ENCODE results near the gene SAXO2. TPM values are rescaled to one million over a fixed set of nuclear protein-coding genes. Genes with fewer than 3 reads are reported as not detected.

SAXO2 gene
- total and polyA plus RNA-seq, 2 of the 8 experiments (the other 6 are each of a cell fraction or from before 2014, with no cell fraction given): 3.1 TPM

GRCh38 chr15:82313446-82313845 lies 50.8 kb downstream of the SAXO2 start:
- no peak overlapping the region for H2BK12ac ChIP-seq (ENCODE audit: low read depth, low read length)
- no peak overlapping the region for H2BK20ac ChIP-seq (ENCODE audit: low read length)
- H3K27ac ChIP-seq (ENCODE audit: low read depth, low read length): no peak overlapping the region
- H2BK15ac ChIP-seq (ENCODE audit: low read length): no peak overlapping the region
- no peaks in the 10 kb centered on the region; the same call in 1 of the 2 replicates for H3K23me2 ChIP-seq (ENCODE audit: low read depth, low read length)
- H3K36me3 ChIP-seq (ENCODE audit: control insufficient read depth in 2 of 4, insufficient read depth in 4 of 4, low read length in 3 of 4): no peaks in the 10 kb centered on the region
- DNase-seq (ENCODE audit: low read depth in 1 of 2, low spot score in 2 of 2): peak in 1 of 2 experiments; percentile 31
- no peaks in the 10 kb centered on the region for H4K20me1 ChIP-seq (replicated peaks in 1 of 2; ENCODE audit: control insufficient read depth in 1 of 2, insufficient read depth in 2 of 2, low read length in 2 of 2)
- no peak overlapping the region for H2BK120ac ChIP-seq (replicated peaks; ENCODE audit: low read depth, low read length)
- ChIA-PET POLR2A (ENCODE audit: partially characterized antibody) (no interaction called here), CTCF (ENCODE audit: partially characterized antibody) (no interaction called here)
- H4K5ac ChIP-seq (ENCODE audit: insufficient read length, low read depth, low read length): no peak overlapping the region
- H3K56ac ChIP-seq (replicated peaks; ENCODE audit: insufficient read length, low read depth, low read length): no peak overlapping the region
- H2BK5ac ChIP-seq (ENCODE audit: low read depth, low read length): no peak overlapping the region
- H3K23ac ChIP-seq (ENCODE audit: insufficient read length): no peak overlapping the region
- no peak overlapping the region for H3K4me3 ChIP-seq (ENCODE audit: extremely low read depth in 1 of 4, insufficient read depth in 2 of 4, low read depth in 3 of 4, low read length in 4 of 4)
- H3K27me3 ChIP-seq (replicated peaks in 1 of 4; ENCODE audit: control insufficient read depth in 3 of 4, extremely low read depth in 1 of 4, insufficient read depth in 3 of 4, low read length in 3 of 4): no peaks in the 10 kb centered on the region; a peak in 1 of 7 replicates
- H3K4ac ChIP-seq (replicated peaks; ENCODE audit: insufficient read length, low read depth, low read length): no peak overlapping the region
- H3K9me3 ChIP-seq (ENCODE audit: insufficient read depth in 2 of 2, low read depth in 1 of 2, low read length in 1 of 2): no peaks in the 10 kb centered on the region
- TF ChIP-seq SUZ12 (IDR thresholded peaks at IDR 0.05; ENCODE audit: low read length): no peak
- TF ChIP-seq HDAC2 (IDR thresholded peaks at IDR 0.05; ENCODE audit: borderline replicate concordance in 1 of 2, low read depth in 2 of 2, low read length in 2 of 2): no peak
- TF ChIP-seq ASH2L (IDR thresholded peaks at IDR 0.05; ENCODE audit: low read length): no peak
- no peak for TF ChIP-seq SP2 (IDR thresholded peaks at IDR 0.05; ENCODE audit: low read length)
- no peak for TF ChIP-seq JUND (IDR thresholded peaks at IDR 0.05; ENCODE audit: low read length)
- TF ChIP-seq GTF2F1 (IDR thresholded peaks at IDR 0.05; ENCODE audit: borderline replicate concordance, low read depth, low read length): no peak
- no peak overlapping the region for H3K14ac ChIP-seq (ENCODE audit: insufficient read length)
- no peaks in the 10 kb centered on the region; a peak in 1 of 7 replicates for H3K4me1 ChIP-seq (replicated peaks in 1 of 4; ENCODE audit: control insufficient read depth in 3 of 4, insufficient read depth in 4 of 4, low read length in 3 of 4)
- 89% methylated on average over 1 of the region's 2 CpGs; no CpG with 5 or more reads in 1 of the 2 experiments for WGBS, 2 experiments (ENCODE audit: extremely low coverage in 1 of 2, insufficient coverage in 1 of 2, insufficient read length in 1 of 2, insufficient replicate concordance in 2 of 2, low coverage in 1 of 2, low lambda C conversion rate in 2 of 2, missing lambda C conversion rate in 1 of 2)
- H3K18ac ChIP-seq (ENCODE audit: extremely low read depth, low read length): no peak overlapping the region
- H3K4me2 ChIP-seq (ENCODE audit: insufficient read depth in 1 of 2, low read depth in 2 of 2, low read length in 2 of 2): no peak overlapping the region
- H4K8ac ChIP-seq (ENCODE audit: extremely low read depth, insufficient read depth, low read length): peak overlapping the region; percentile 3
- no peak overlapping the region for H4K91ac ChIP-seq (replicated peaks; ENCODE audit: insufficient read length, low read length)
- H2AFZ ChIP-seq (ENCODE audit: low read length): no peak overlapping the region
- no peak for FAIRE-seq
- H3K9ac ChIP-seq (replicated peaks in 1 of 4; ENCODE audit: extremely low read depth in 1 of 4, low read depth in 3 of 4, low read length in 3 of 4): no peak overlapping the region
- H2AK5ac ChIP-seq (ENCODE audit: low read depth, low read length): no peak overlapping the region
- H3K79me1 ChIP-seq (ENCODE audit: low read depth, low read length): no peaks in the 10 kb centered on the region
- H3K79me2 ChIP-seq (ENCODE audit: control insufficient read depth in 1 of 2, insufficient read depth in 2 of 2, low read length in 2 of 2): no peaks in the 10 kb centered on the region
